HepG2 (cell line): Measurements from ENCODE around the gene CD86. TPM values are rescaled to one million over a fixed set of nuclear protein-coding genes. Genes with fewer than 3 reads are reported as not detected.

Source experiments
- ATAC-seq: fragments of 200-7000 bp; cut with Tn5 transposase; 3 replicates; pipeline ENCODE4 v1.9.1; 2020; ENCODE audit warnings: mild to moderate bottlenecking, moderate library complexity
- BruUV-seq: library from RNA; stranded (reverse); fragments of 400-500 nt; replicated peaks from 2 replicates; lab custom pipeline; 2021; lab: Mats Ljungman, UMichigan
- CTCF ChIA-PET: fragments of 300-600 bp; formaldehyde crosslinking; extraction: SDS; loops from one replicate; lab custom pipeline; 2021; ENCODE audit warnings: low total read pairs, inconsistent platforms, low intra/inter-chr PET ratio; lab: Yijun Ruan, JAX
- POLR2A ChIA-PET: fragments of 350-600 bp; sonication (Branson Sonifier 250); formaldehyde crosslinking; loops from one replicate; lab custom pipeline; 2020; ENCODE audit warnings: antibody characterized with exemption, inconsistent platforms; lab: Yijun Ruan, JAX
- DNase-seq: peaks from one replicate; pipeline ENCODE4 v3.0.0-alpha.2; 2015; ENCODE audit warnings: low spot score
- FAIRE-seq: peaks from 3 replicates; lab custom pipeline; 2011; peaks lifted over from hg19 to GRCh38; lab: Jason Lieb, UNC
- H2AFZ ChIP-seq: one replicate; pipeline ENCODE4 v1.6.1; 2011; ENCODE audit warnings: low read length, inconsistent platforms
- H3K27ac ChIP-seq: fragments of 300-600 bp; 3 replicates; pipeline ENCODE4 v1.8.0; 2011; ENCODE audit warnings: mixed run types, mild to moderate bottlenecking, mixed read lengths, low read length, inconsistent platforms; ENCODE audit not compliant: insufficient read depth; ENCODE audit errors: extremely low read length
- H3K27me3 ChIP-seq, 2 experiments: fragments of 200-600 bp in 1 of 2; 2 replicates in 1 of 2; 3 replicates in 1 of 2; pipeline versions ENCODE4 v1.6.0 to v1.8.0; 2011; ENCODE audit warnings: low read length in 2 of 2, mild to moderate bottlenecking in 2 of 2, moderate library complexity in 2 of 2, inconsistent platforms in 1 of 2; ENCODE audit not compliant: insufficient read depth in 2 of 2, control insufficient read depth in 1 of 2
- H3K36me3 ChIP-seq, 2 experiments: fragments of 200-600 bp in 1 of 2; replicated peaks in 1 of 2; 2 replicates in 1 of 2; 3 replicates in 1 of 2; pipeline versions ENCODE4 v1.5.1 to v1.8.0; 2011; ENCODE audit warnings: low read length in 2 of 2, inconsistent platforms in 1 of 2; ENCODE audit not compliant: insufficient read depth in 2 of 2, control insufficient read depth in 1 of 2
- H3K4me1 ChIP-seq: 2 replicates; pipeline ENCODE4 v1.5.1; 2012; ENCODE audit warnings: low read length, inconsistent platforms; ENCODE audit not compliant: insufficient read depth
- H3K4me2 ChIP-seq: 2 replicates; pipeline ENCODE4 v1.6.0; 2011; ENCODE audit warnings: low read depth, low read length, inconsistent platforms
- H3K4me3 ChIP-seq, 3 experiments: fragments of 200-600 bp in 1 of 3; sonication (generic), shearing (Covaris generic) in 1 of 3; replicated peaks in 1 of 3; 2 replicates each; pipeline ENCODE4 v1.5.1; 2011 to 2016; ENCODE audit warnings: low read length in 3 of 3, inconsistent platforms in 2 of 3, low read depth in 2 of 3, mild to moderate bottlenecking in 2 of 3, control low read depth in 1 of 3, mixed read lengths in 1 of 3; ENCODE audit not compliant: insufficient read depth in 1 of 3
- H3K79me2 ChIP-seq: one replicate; pipeline ENCODE4 v1.6.1; 2011; ENCODE audit warnings: low read length, inconsistent platforms; ENCODE audit not compliant: insufficient read depth
- H3K9ac ChIP-seq: 2 replicates; pipeline ENCODE4 v1.6.0; 2011; ENCODE audit warnings: mild to moderate bottlenecking, low read depth, low read length, inconsistent platforms; ENCODE audit not compliant: insufficient read depth
- H3K9me3 ChIP-seq: 2 replicates; pipeline ENCODE4 v1.5.1; 2012; ENCODE audit warnings: mild to moderate bottlenecking, low read length
- H4K20me1 ChIP-seq: 2 replicates; pipeline ENCODE4 v1.6.0; 2011; ENCODE audit warnings: inconsistent platforms, mild to moderate bottlenecking, low read length, moderate library complexity; ENCODE audit not compliant: insufficient read depth
- CTCF ChIP-seq: sonication (generic); formaldehyde crosslinking; IDR thresholded peaks from 2 replicates; pipeline ENCODE4 v1.5.0; 2020; ENCODE audit warnings: mild to moderate bottlenecking, missing genetic modification reagents, moderate library complexity
- HMGXB3 ChIP-seq: sonication (generic); formaldehyde crosslinking; IDR thresholded peaks from 2 replicates; pipeline ENCODE4 v1.4.0; 2020; ENCODE audit warnings: missing genetic modification reagents, borderline replicate concordance
- KLF6 ChIP-seq: IDR thresholded peaks from 2 replicates; pipeline ENCODE4 v1.8.0; 2016; ENCODE audit warnings: missing biosample characterization, missing genetic modification reagents
- THAP7 ChIP-seq: sonication (generic); formaldehyde crosslinking; IDR thresholded peaks from 2 replicates; pipeline ENCODE4 v1.8.1; 2023; ENCODE audit warnings: mild to moderate bottlenecking, missing genetic modification reagents
- TRIM24 ChIP-seq: sonication (generic); formaldehyde crosslinking; IDR thresholded peaks from 2 replicates; pipeline ENCODE4 v1.8.0; 2022; ENCODE audit warnings: mild to moderate bottlenecking, missing genetic modification reagents
- ZFP62 ChIP-seq: sonication (generic); formaldehyde crosslinking; IDR thresholded peaks from 2 replicates; pipeline ENCODE4 v1.4.0; 2020; ENCODE audit warnings: missing genetic modification reagents
- ZNF484 ChIP-seq: sonication (generic); formaldehyde crosslinking; IDR thresholded peaks from 2 replicates; pipeline ENCODE4 v1.5.1; 2020; ENCODE audit warnings: mild to moderate bottlenecking, low read depth, missing genetic modification reagents, borderline replicate concordance
- ZNF512B ChIP-seq: sonication (generic); formaldehyde crosslinking; IDR thresholded peaks from 2 replicates; pipeline ENCODE4 v1.5.1; 2020; ENCODE audit warnings: missing genetic modification reagents, mild to moderate bottlenecking, borderline replicate concordance
- ZNF644 ChIP-seq: IDR thresholded peaks from 2 replicates; pipeline ENCODE4 v1.6.1; 2016; ENCODE audit warnings: low read depth
- ZNF703 ChIP-seq: sonication (generic); formaldehyde crosslinking; IDR thresholded peaks from 2 replicates; pipeline ENCODE4 v1.5.1; 2020; ENCODE audit warnings: missing genetic modification reagents, mild to moderate bottlenecking, moderate library complexity, borderline replicate concordance
- ZNF782 ChIP-seq: sonication (generic); formaldehyde crosslinking; IDR thresholded peaks from 2 replicates; pipeline ENCODE4 v1.4.0; 2020; ENCODE audit warnings: missing genetic modification reagents, mild to moderate bottlenecking, borderline replicate concordance
- in situ Hi-C: cut with HindIII; loops from 2 replicates; pipeline ENCODE4 v1.10.0; 2017; ENCODE audit warnings: low pct_unique_long_range_greater_than_20kb; ENCODE audit not compliant: extremely low pct_ligation_motif_present
- intact Hi-C: fragments of 100-400 bp; cut with micrococcal nuclease; formaldehyde crosslinking; loops from one replicate; pipeline ENCODE4 v1.10.0; 2022; ENCODE audit not compliant: unreplicated experiment
- polyA plus RNA-seq, 8 experiments: library from polyadenylated mRNA; depleted of rRNA in 3 of 8; stranded (reverse) in 7 of 8; unstranded in 1 of 8; fragments of >200 nt; fragmentation: Illumina TruSeq in 4 of 8; extraction: Trizol in 4 of 8; gene quantifications; 2 replicates each; pipeline versions ENCODE4 v1.2.1 to v1.2.3, GENCODE V29; 2011 to 2016; ENCODE audit warnings: low read depth in 4 of 8, missing spikeins in 1 of 8, mixed read lengths in 1 of 8; ENCODE audit not compliant: insufficient read depth in 1 of 8
- total RNA-seq, 5 experiments: library from RNA; depleted of rRNA; stranded (reverse); fragments of >200 nt; fragmentation: Illumina TruSeq; extraction: Trizol; gene quantifications; 2 replicates each; pipeline ENCODE4 v1.2.3, GENCODE V29; 2016; ENCODE audit warnings: low read depth in 1 of 5

The CD86 gene
- total and polyA plus RNA-seq, 2 of the 13 experiments (the other 11 are each of a cell fraction or from before 2014, with no cell fraction given) = not detected

GRCh38 chr3:122167630-122168029 lies 112.5 kb downstream of the CD86 start:
- Histone ChIP-seq H3K4me1 (no peaks in the 10 kb centered on the region), H3K9ac (no peak overlapping the region), H3K27ac (no peak overlapping the region), H4K20me1 (no peaks in the 10 kb centered on the region), H3K36me3 (no peaks in the 10 kb centered on the region), H3K4me2 (no peak overlapping the region), H3K79me2 (no peaks in the 10 kb centered on the region), H3K27me3 (no peaks in the 10 kb centered on the region), H2AFZ (no peak overlapping the region), H3K9me3 (no peaks in the 10 kb centered on the region), H3K4me3 (no peak overlapping the region)
- no peak for DNase-seq
- no peak for FAIRE-seq
- ChIA-PET CTCF (no interaction called here), POLR2A (no interaction called here)
- intact Hi-C loops = no loop called here
- no peak for ATAC-seq
- no TSS peak for BruUV-seq
- in situ Hi-C loops = no loop called here
- TF ChIP-seq THAP7 (no peak), CTCF (CRISPR knock-in tag) (no peak), TRIM24 (CRISPR knock-in tag) (no peak), ZNF782 (CRISPR knock-in tag) (no peak), ZNF512B (no peak), KLF6 (CRISPR knock-in tag) (no peak), HMGXB3 (CRISPR knock-in tag) (no peak), ZNF644 (CRISPR knock-in tag) (no peak), ZNF484 (no peak), ZFP62 (CRISPR knock-in tag) (no peak), ZNF703 (CRISPR knock-in tag) (no peak)
